IMR-90 (cell line): ENCODE results near the gene TMEM176B. TPM values are rescaled to one million over a fixed set of nuclear protein-coding genes. Genes with fewer than 3 reads are reported as not detected.
A peak's percentile ranks its signal among the peaks of the same experiment; 100 is the strongest.

Experiments
- ATAC-seq: fragments of 200-7000 bp; cut with Tn5 transposase; 2 replicates; pipeline ENCODE4 v1.9.1; 2020; ENCODE audit warnings: low read depth, mild to moderate bottlenecking, moderate library complexity
- Bru-seq: library from RNA; stranded (reverse); fragments of 400-500 nt; gene quantifications from one replicate; lab custom pipeline; 2021; lab: Mats Ljungman, UMichigan
- BruChase-seq, 2 experiments: library from RNA; stranded (reverse); fragments of 400-500 nt; gene quantifications; one replicate each; lab custom pipeline; 2021; lab: Mats Ljungman, UMichigan
- BruUV-seq: library from RNA; stranded (reverse); fragments of 400-500 nt; replicated peaks from 2 replicates; lab custom pipeline; 2021; lab: Mats Ljungman, UMichigan
- CTCF ChIA-PET: fragments of 300-600 bp; formaldehyde crosslinking; extraction: SDS; loops from one replicate; lab custom pipeline; 2021; ENCODE audit warnings: antibody characterized with exemption; lab: Yijun Ruan, JAX
- POLR2A ChIA-PET: fragments of 300-600 bp; sonication (Branson Sonifier 250); formaldehyde crosslinking; loops from one replicate; lab custom pipeline; 2022; ENCODE audit warnings: antibody characterized with exemption; ENCODE audit not compliant: unreplicated experiment; lab: Charles Lee
- DNase-seq: peaks from one replicate; pipeline ENCODE4 v3.0.0; 2013
- H2AFZ ChIP-seq: replicated peaks from 2 replicates; pipeline ENCODE3; 2013; ENCODE audit warnings: low read length, mild to moderate bottlenecking; ENCODE audit not compliant: poor library complexity
- H2AK5ac ChIP-seq: 2 replicates; pipeline ENCODE4 v1.6.1; 2013; ENCODE audit warnings: low read depth, low read length, inconsistent platforms
- H2AK9ac ChIP-seq: replicated peaks from 2 replicates; pipeline ENCODE3; 2013; ENCODE audit warnings: mild to moderate bottlenecking, low read depth, low read length, moderate library complexity; ENCODE audit not compliant: poor library complexity
- H2BK120ac ChIP-seq: 2 replicates; pipeline ENCODE4 v1.6.1; 2013; ENCODE audit warnings: low read depth, low read length, inconsistent platforms
- H2BK15ac ChIP-seq: 3 replicates; pipeline ENCODE4 v1.6.1; 2013; ENCODE audit warnings: low read depth, low read length, inconsistent platforms
- H2BK20ac ChIP-seq: 2 replicates; pipeline ENCODE4 v1.6.1; 2013; ENCODE audit warnings: low read depth, mild to moderate bottlenecking, inconsistent platforms, low read length, moderate library complexity
- H2BK5ac ChIP-seq: 2 replicates; pipeline ENCODE4 v1.6.1; 2013; ENCODE audit warnings: mild to moderate bottlenecking, low read depth, low read length, inconsistent platforms; ENCODE audit not compliant: poor library complexity, severe bottlenecking
- H3K14ac ChIP-seq: replicated peaks from 2 replicates; pipeline ENCODE4 v1.6.1; 2013; ENCODE audit warnings: low read depth, low read length, inconsistent platforms
- H3K18ac ChIP-seq: 2 replicates; pipeline ENCODE4 v1.6.1; 2013; ENCODE audit warnings: low read depth, low read length, control low read depth
- H3K23ac ChIP-seq: 2 replicates; pipeline ENCODE4 v1.6.1; 2013; ENCODE audit warnings: low read depth, low read length, inconsistent platforms
- H3K27ac ChIP-seq: 2 replicates; pipeline ENCODE4 v1.5.1; 2013; ENCODE audit warnings: mild to moderate bottlenecking, control low read depth, low read length; ENCODE audit not compliant: insufficient read depth
- H3K27me3 ChIP-seq: 2 replicates; pipeline ENCODE4 v1.6.1; 2013; ENCODE audit warnings: low read length; ENCODE audit not compliant: control insufficient read depth, insufficient read depth
- H3K36me3 ChIP-seq: 2 replicates; pipeline ENCODE4 v1.6.1; 2013; ENCODE audit warnings: low read length, mixed read lengths; ENCODE audit not compliant: control insufficient read depth, insufficient read depth
- H3K4ac ChIP-seq: 2 replicates; pipeline ENCODE4 v1.6.1; 2013; ENCODE audit warnings: low read depth, low read length, inconsistent platforms
- H3K4me1 ChIP-seq: 2 replicates; pipeline ENCODE4 v1.6.1; 2013; ENCODE audit warnings: low read length, mixed read lengths; ENCODE audit not compliant: control insufficient read depth, insufficient read depth
- H3K4me2 ChIP-seq: 2 replicates; pipeline ENCODE4 v1.6.1; 2013; ENCODE audit warnings: low read depth, mild to moderate bottlenecking, control low read depth, low read length, moderate library complexity
- H3K4me3 ChIP-seq: 2 replicates; pipeline ENCODE4 v1.5.1; 2013; ENCODE audit warnings: low read depth, mild to moderate bottlenecking, control low read depth, low read length, moderate library complexity; ENCODE audit not compliant: insufficient read depth
- H3K56ac ChIP-seq: 2 replicates; pipeline ENCODE4 v1.6.1; 2013; ENCODE audit warnings: low read length, inconsistent platforms; ENCODE audit not compliant: insufficient read depth; ENCODE audit errors: extremely low read depth
- H3K79me1 ChIP-seq, 2 experiments: 2 replicates each; pipeline ENCODE4 v1.6.1; 2013; ENCODE audit warnings: low read length in 2 of 2, inconsistent platforms in 1 of 2, low read depth in 1 of 2
- H3K9ac ChIP-seq: 2 replicates; pipeline ENCODE4 v1.6.1; 2013; ENCODE audit warnings: low read depth, low read length, control low read depth
- H3K9me1 ChIP-seq: 2 replicates; pipeline ENCODE4 v1.6.1; 2013; ENCODE audit warnings: low read length, inconsistent platforms; ENCODE audit not compliant: insufficient read depth
- H3K9me3 ChIP-seq: 2 replicates; pipeline ENCODE4 v1.6.1; 2013; ENCODE audit warnings: low read length; ENCODE audit not compliant: control insufficient read depth, insufficient read depth
- H4K20me1 ChIP-seq: 2 replicates; pipeline ENCODE4 v1.6.1; 2013; ENCODE audit warnings: low read length, inconsistent platforms; ENCODE audit not compliant: insufficient read depth
- H4K5ac ChIP-seq: 2 replicates; pipeline ENCODE4 v1.6.1; 2013; ENCODE audit warnings: mild to moderate bottlenecking, low read depth, low read length, control low read depth
- H4K8ac ChIP-seq, 2 experiments: 2 replicates each; pipeline ENCODE4 v1.6.1; 2013; ENCODE audit warnings: low read depth in 2 of 2, low read length in 2 of 2, control low read depth in 1 of 2, inconsistent platforms in 1 of 2
- H4K91ac ChIP-seq: 2 replicates; pipeline ENCODE4 v1.6.1; 2013; ENCODE audit warnings: low read depth, low read length, inconsistent platforms; ENCODE audit not compliant: insufficient read depth
- BHLHE40 ChIP-seq: fragments of 150-350 bp; IDR thresholded peaks from 2 replicates; pipeline ENCODE4 v1.6.1; 2016; ENCODE audit warnings: mild to moderate bottlenecking, low read depth, low read length
- CEBPB ChIP-seq: IDR thresholded peaks from 2 replicates; pipeline ENCODE4 v1.6.1; 2012; ENCODE audit warnings: low read depth, low read length, improper control_type of control experiment
- CHD1 ChIP-seq: IDR thresholded peaks from 2 replicates; pipeline ENCODE4 v1.6.1; 2012; ENCODE audit warnings: low read depth, low read length, improper control_type of control experiment
- CTCF ChIP-seq: conservative IDR thresholded peaks from 2 replicates; pipeline ENCODE4 v1.5.1; 2012; ENCODE audit warnings: mild to moderate bottlenecking, low read depth, low read length, improper control_type of control experiment
- FOS ChIP-seq: fragments of 150-350 bp; IDR thresholded peaks from 2 replicates; pipeline ENCODE4 v1.6.1; 2016; ENCODE audit warnings: low read depth, low read length
- MAFK ChIP-seq: IDR thresholded peaks from 2 replicates; pipeline ENCODE4 v1.6.1; 2012; ENCODE audit warnings: low read depth, low read length, improper control_type of control experiment
- RCOR1 ChIP-seq: IDR thresholded peaks from 2 replicates; pipeline ENCODE4 v1.6.1; 2012; ENCODE audit warnings: mild to moderate bottlenecking, low read length, improper control_type of control experiment; ENCODE audit not compliant: insufficient replicate concordance
- RFX5 ChIP-seq: IDR thresholded peaks from 2 replicates; pipeline ENCODE4 v1.8.0; 2012; ENCODE audit warnings: low read depth, mild to moderate bottlenecking, low read length, moderate library complexity
- SMC3 ChIP-seq: fragments of 150-350 bp; IDR thresholded peaks from 2 replicates; pipeline ENCODE4 v1.6.1; 2016; ENCODE audit warnings: low read depth, mild to moderate bottlenecking, antibody characterized with exemption, low read length, moderate library complexity
- WGBS, 2 experiments: methylation state at CpG; one replicate each; pipeline versions ENCODE4 v1.1.5 to v1.1.7; 2013; ENCODE audit warnings: missing lambda C conversion rate in 2 of 2; ENCODE audit not compliant: insufficient read length in 1 of 2; ENCODE audit errors: extremely low coverage in 2 of 2; 5-methylcytosine and 5-hydroxymethylcytosine counted together
- dilution Hi-C: fragments of 300-500 bp; cut with HindIII; formaldehyde crosslinking; loops from one replicate; pipeline ENCODE4 v1.14.3; 2018; ENCODE audit warnings: low sequenced_read_pairs; ENCODE audit not compliant: unreplicated experiment
- in situ Hi-C: fragments of 300-500 bp; cut with MboI; formaldehyde crosslinking; loops from 3 replicates; pipeline ENCODE4 v1.14.3; 2019; ENCODE audit warnings: low sequenced_read_pairs, inconsistent platforms, mixed read lengths
- intact Hi-C: fragments of 100-400 bp; cut with micrococcal nuclease; formaldehyde crosslinking; loops from 2 replicates; pipeline ENCODE4 v1.10.0; 2022
- long read RNA-seq: library from polyadenylated mRNA; unstranded; transcript quantifications from one replicate; pipeline ENCODE4 v2.0.0, GENCODE V29; 2021; ENCODE audit not compliant: unreplicated experiment
- polyA plus RNA-seq, 3 experiments: library from polyadenylated mRNA; depleted of rRNA; stranded (reverse); fragments of >200 nt; gene quantifications; 2 replicates each; pipeline ENCODE4 v1.2.3, GENCODE V29; 2012; ENCODE audit warnings: low replicate concordance in 1 of 3
- total RNA-seq: library from RNA; depleted of rRNA; stranded (reverse); fragments of >200 nt; gene quantifications from 2 replicates; pipeline ENCODE4 v1.2.3, GENCODE V29; 2012; rRNA removed
- TF ChIP-seq, protein P1 (sequence below): fragments of 150-350 bp; IDR thresholded peaks from 2 replicates; pipeline ENCODE4 v1.6.1; 2017; ENCODE audit warnings: mild to moderate bottlenecking, antibody characterized with exemption, low read length, low read depth
- TF ChIP-seq, protein P2 (sequence below): fragments of 150-350 bp; IDR thresholded peaks from 2 replicates; pipeline ENCODE4 v1.6.1; 2016; ENCODE audit warnings: low read depth, mild to moderate bottlenecking, low read length, moderate library complexity, borderline replicate concordance

TMEM176B gene
- not detected in 2 replicates for total RNA-seq
- polyA plus RNA-seq (2012; rRNA removed): not detected in 2 replicates
- polyA plus RNA-seq (2012; cell fraction: cytosol; rRNA removed): 0.07 TPM in 1 of 2 replicates, not detected in the other
- 0.14 TPM in 1 of 2 replicates, not detected in the other for polyA plus RNA-seq (2012; cell fraction: nucleus; rRNA removed; ENCODE audit: low replicate concordance)
- Bru-seq, nascent RNA: percentile 45 among the genes with signal in this experiment
- percentile 59 among the genes with signal in this experiment for BruChase-seq, experiment 1, labeled RNA remaining after a 6-hour chase
- percentile 47 among the genes with signal in this experiment for BruChase-seq, experiment 2, labeled RNA remaining after a 2-hour chase
- long read RNA-seq, transcript TMEM176B-201 (7 exons, 1,129 nt): major isoform, 15 of 22 reads
- long read RNA-seq, partial matches to known transcripts: 0 of 22 reads
- long read RNA-seq, other reads (novel, unspliced or antisense): 5 of 22 reads

- peak within 1 kb of the TSS; percentile 19; the same call in 1 of the 2 replicates for H3K4me2 ChIP-seq
- H3K79me1 ChIP-seq: no peaks in the 10 kb centered on the region
- H3K9me1 ChIP-seq: no peaks in the 10 kb centered on the region
- no peak within 1 kb of the TSS for H3K27ac ChIP-seq
- no peak for DNase-seq
- peak within 1 kb of the TSS; percentile 26; the same call in 1 of the 2 replicates for H3K18ac ChIP-seq
- H2BK120ac ChIP-seq: no peak within 1 kb of the TSS
- POLR2A ChIA-PET: no interaction called here
- H4K20me1 ChIP-seq: no peaks in the 10 kb centered on the region
- no peaks in the 10 kb centered on the region for H3K4me1 ChIP-seq
- no peak within 1 kb of the TSS; the same call in 1 of the 2 replicates for H4K5ac ChIP-seq
- no peak within 1 kb of the TSS; the same call in 1 of the 2 replicates for H2BK20ac ChIP-seq
- intact Hi-C loops (no loop called here), in situ Hi-C loops (loop anchor here (25.0 kb wide), 1 partner anchor 312 kb away; no protein-coding TSS in a partner anchor), dilution Hi-C loops (no loop called here)
- ATAC-seq: peak; percentile 46
- H3K9ac ChIP-seq: no peak within 1 kb of the TSS; the same call in 1 of the 2 replicates
- CTCF ChIA-PET: no interaction called here
- no peak within 1 kb of the TSS for H2AK9ac ChIP-seq
- no peak within 1 kb of the TSS for H2BK15ac ChIP-seq
- H3K9me3 ChIP-seq: peaks cover 2% of the 10 kb centered on the region; the same call in 1 of the 2 replicates
- no peak within 1 kb of the TSS for H3K23ac ChIP-seq
- no peak within 1 kb of the TSS for H3K4ac ChIP-seq
- H3K4me3 ChIP-seq: peak within 1 kb of the TSS; percentile 21; the same call in 1 of the 2 replicates
- WGBS, 2 experiments: 17% methylated on average over 25 of the region's 75 CpGs; no CpG with 5 or more reads in 1 of the 2 experiments
- no TSS peak for BruUV-seq
- peaks cover 29% of the 10 kb centered on the region for H3K27me3 ChIP-seq
- peak within 1 kb of the TSS; percentile 51 for H2AFZ ChIP-seq
- no peak within 1 kb of the TSS for H2AK5ac ChIP-seq
- no peak within 1 kb of the TSS for H3K56ac ChIP-seq
- H2BK5ac ChIP-seq: no peak within 1 kb of the TSS
- H4K91ac ChIP-seq: 0 out of 2 replicates have a peak within 1 kb of the TSS, but pooled peaks have one; percentile 37
- H3K36me3 ChIP-seq: peaks cover 2% of the 10 kb centered on the region; the same call in 1 of the 2 replicates
- H3K14ac ChIP-seq: no peak within 1 kb of the TSS
- H4K8ac ChIP-seq: no peak within 1 kb of the TSS
- TF ChIP-seq CTCF (no peak), CEBPB (no peak), RFX5 (no peak), FOS (no peak), SMC3 (no peak), MAFK (no peak), CHD1 (no peak), BHLHE40 (no peak), RCOR1 (no peak)
- TF ChIP-seq, protein P1, sequence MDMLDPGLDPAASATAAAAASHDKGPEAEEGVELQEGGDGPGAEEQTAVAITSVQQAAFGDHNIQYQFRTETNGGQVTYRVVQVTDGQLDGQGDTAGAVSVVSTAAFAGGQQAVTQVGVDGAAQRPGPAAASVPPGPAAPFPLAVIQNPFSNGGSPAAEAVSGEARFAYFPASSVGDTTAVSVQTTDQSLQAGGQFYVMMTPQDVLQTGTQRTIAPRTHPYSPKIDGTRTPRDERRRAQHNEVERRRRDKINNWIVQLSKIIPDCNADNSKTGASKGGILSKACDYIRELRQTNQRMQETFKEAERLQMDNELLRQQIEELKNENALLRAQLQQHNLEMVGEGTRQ: no peak
- TF ChIP-seq, protein P2, sequence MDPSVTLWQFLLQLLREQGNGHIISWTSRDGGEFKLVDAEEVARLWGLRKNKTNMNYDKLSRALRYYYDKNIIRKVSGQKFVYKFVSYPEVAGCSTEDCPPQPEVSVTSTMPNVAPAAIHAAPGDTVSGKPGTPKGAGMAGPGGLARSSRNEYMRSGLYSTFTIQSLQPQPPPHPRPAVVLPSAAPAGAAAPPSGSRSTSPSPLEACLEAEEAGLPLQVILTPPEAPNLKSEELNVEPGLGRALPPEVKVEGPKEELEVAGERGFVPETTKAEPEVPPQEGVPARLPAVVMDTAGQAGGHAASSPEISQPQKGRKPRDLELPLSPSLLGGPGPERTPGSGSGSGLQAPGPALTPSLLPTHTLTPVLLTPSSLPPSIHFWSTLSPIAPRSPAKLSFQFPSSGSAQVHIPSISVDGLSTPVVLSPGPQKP: no peak
Measured at GRCh38 chr7:150799741-150800580, at the start of gene TMEM176B. TMEM176B (minus strand) TSS chr7:150800364; CDS start chr7:150796569, 3,795 bp downstream.
